A549 (cell line): ENCODE measurements around the gene THUMPD3.

Experiments used
- CEBPB ChIP-seq, 2 experiments: fragments of >200 bp in 1 of 2; sonication (Bioruptor Twin) in 1 of 2; formaldehyde crosslinking in 1 of 2; IDR thresholded peaks; 2 replicates each; pipeline ENCODE4 v1.6.1; 2012 to 2016
- CHD2 ChIP-seq: fragments of 150-350 bp; IDR thresholded peaks from 2 replicates; pipeline ENCODE4 v1.6.1; 2014; ENCODE audit warnings: low read length; ENCODE audit not compliant: partially characterized antibody
- CTCF ChIP-seq: fragments of >200 bp; sonication (Bioruptor Twin); formaldehyde crosslinking; IDR thresholded peaks from 3 replicates; pipeline ENCODE4 v1.5.1; 2016
- E2F6 ChIP-seq: IDR thresholded peaks from 2 replicates; pipeline ENCODE4 v1.6.1; 2012; ENCODE audit warnings: low read depth, borderline replicate concordance
- EHMT2 ChIP-seq: fragments of 200-600 bp; sonication (generic); IDR thresholded peaks from 2 replicates; pipeline ENCODE4 v1.6.1; 2016; ENCODE audit warnings: antibody characterized with exemption, low read depth, mild to moderate bottlenecking, moderate library complexity
- EP300 ChIP-seq, 2 experiments: fragments of >200 bp; sonication (Bioruptor Twin); formaldehyde crosslinking; IDR thresholded peaks; 2 replicates in 1 of 2; 3 replicates in 1 of 2; pipeline ENCODE4 v1.6.1; 2016 to 2017
- JUNB ChIP-seq: fragments of >200 bp; sonication (Bioruptor Twin); formaldehyde crosslinking; IDR thresholded peaks from 2 replicates; pipeline ENCODE4 v1.6.1; 2016
- MAFK ChIP-seq: fragments of 450-650 bp; IDR thresholded peaks from 2 replicates; pipeline ENCODE4 v1.6.1; 2014; ENCODE audit not compliant: partially characterized antibody
- MYC ChIP-seq: IDR thresholded peaks from 2 replicates; pipeline ENCODE4 v1.6.1; 2012; ENCODE audit warnings: mild to moderate bottlenecking, inconsistent platforms, low read length, improper control_type of control experiment, borderline replicate concordance
- POLR2A ChIP-seq: IDR thresholded peaks from 2 replicates; pipeline ENCODE4 v1.6.1; 2012; ENCODE audit warnings: mild to moderate bottlenecking, low read length
- RAD21 ChIP-seq, 2 experiments: fragments of >200 bp in 1 of 2; sonication (Bioruptor Twin) in 1 of 2; formaldehyde crosslinking in 1 of 2; IDR thresholded peaks in 1 of 2; conservative IDR thresholded peaks in 1 of 2; 2 replicates in 1 of 2; 3 replicates in 1 of 2; pipeline ENCODE4 v1.6.1; 2012 to 2018; ENCODE audit warnings: inconsistent platforms in 1 of 2
- RNF2 ChIP-seq: fragments of 200-600 bp; sonication (generic); IDR thresholded peaks from 2 replicates; pipeline ENCODE4 v1.6.1; 2016; ENCODE audit warnings: low read depth, mild to moderate bottlenecking, antibody characterized with exemption, moderate library complexity, borderline replicate concordance
- USF2 ChIP-seq: fragments of 450-650 bp; IDR thresholded peaks from 2 replicates; pipeline ENCODE4 v1.6.1; 2014; ENCODE audit warnings: antibody characterized with exemption
- TF ChIP-seq, protein P1 (sequence below): IDR thresholded peaks from 2 replicates; pipeline ENCODE4 v1.6.1; 2012

DNA sequence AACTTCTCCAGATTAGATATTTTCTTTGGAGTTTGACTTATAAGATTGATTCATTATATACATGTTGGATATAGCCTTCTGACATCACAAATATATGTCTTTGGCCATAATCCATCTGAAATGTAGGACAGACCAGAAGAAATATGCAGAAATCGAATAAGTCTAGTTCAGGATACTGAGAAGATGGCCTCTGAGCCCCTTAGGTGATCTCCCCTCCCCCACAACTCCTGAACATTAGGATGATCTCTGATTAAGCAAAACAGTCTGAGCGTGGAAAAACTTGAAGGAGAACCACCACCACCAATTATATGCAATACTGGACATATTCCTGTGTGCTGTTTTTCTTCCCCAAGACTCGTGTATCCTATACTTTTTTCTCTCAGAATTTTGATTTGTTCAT, 37.8 kb downstream of the THUMPD3 start:
- TF ChIP-seq CTCF (no peak), EHMT2 (no peak), JUNB (no peak), RAD21 (conservative IDR thresholded peaks at IDR 0.05 in 1 of 2, IDR thresholded peaks at IDR 0.05 in 1 of 2) (no peak), USF2 (no peak), EP300 (IDR thresholded peaks at IDR 0.05) (no peak), RNF2 (no peak), CEBPB (IDR thresholded peaks at IDR 0.05) (no peak), MYC (no peak), MAFK (no peak), POLR2A (no peak), CHD2 (no peak), E2F6 (no peak)
- TF ChIP-seq, protein P1, sequence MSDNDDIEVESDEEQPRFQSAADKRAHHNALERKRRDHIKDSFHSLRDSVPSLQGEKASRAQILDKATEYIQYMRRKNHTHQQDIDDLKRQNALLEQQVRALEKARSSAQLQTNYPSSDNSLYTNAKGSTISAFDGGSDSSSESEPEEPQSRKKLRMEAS, result no peak
